Measurements from ENCODE around the gene SPPL2B. TPM values are rescaled to one million over a fixed set of nuclear protein-coding genes. Genes with fewer than 3 reads are reported as not detected.
A peak's percentile ranks its signal among the peaks of the same experiment; 100 is the strongest.

SPPL2B gene
- total and polyA plus RNA-seq, 9 of the 15 experiments (the other 6 are each of a cell fraction or from before 2014, with no cell fraction given): 0.20 to 81.2 (median 15.1) TPM

- Histone ChIP-seq H3K4me3 (no peak overlapping the region), H3K36me3 (ENCODE audit: control insufficient read depth, insufficient read depth, low read length) (peaks cover 50% of the 10 kb centered on the region; the same call in 2 of the 3 replicates), H3K9me1 (ENCODE audit: control insufficient read depth, insufficient read depth, low read length) (no peaks in the 10 kb centered on the region), H3K9me3 (replicated peaks; ENCODE audit: control insufficient read depth, insufficient read depth, low read depth, low read length) (no peaks in the 10 kb centered on the region), H3K4me2 (ENCODE audit: insufficient read depth, low read length) (no peak overlapping the region), H3K27me3 (ENCODE audit: control insufficient read depth in 2 of 2, insufficient read depth in 2 of 2, low read length in 2 of 2) (no peaks in the 10 kb centered on the region), H2AFZ (ENCODE audit: low read depth, low read length) (no peak overlapping the region), H3K9ac (ENCODE audit: insufficient read depth in 1 of 2, low read depth in 2 of 2, low read length in 2 of 2) (no peak overlapping the region), H4K20me1 (replicated peaks; ENCODE audit: control insufficient read depth, insufficient read depth, low read length) (no peaks in the 10 kb centered on the region), H3K4me1 (replicated peaks in 1 of 2; ENCODE audit: control insufficient read depth in 2 of 2, insufficient read depth in 2 of 2, low read length in 2 of 2) (peaks cover 3 to 52% of the 10 kb centered on the region in 2 experiments; a peak in 4 of 5 replicates), H3K27ac (ENCODE audit: extremely low read depth, low read depth, low read length) (no peak overlapping the region), H3K79me2 (ENCODE audit: control insufficient read depth, insufficient read depth, low read length) (peaks cover 19% of the 10 kb centered on the region)
- intact Hi-C loops (cut with micrococcal nuclease) (loop anchor here (10.0 kb wide), 1 partner anchor 63 kb away; no protein-coding TSS in a partner anchor), in situ Hi-C loops (cut with MboI) (no loop called here)
- DNase-seq (ENCODE audit: extremely low read depth in 1 of 4, low spot score in 3 of 4): no peak
- FAIRE-seq: no peak
- CTCF ChIA-PET (ENCODE audit: low intra/inter-chr PET ratio): no interaction called here
- WGBS (ENCODE audit: insufficient coverage, low coverage, missing lambda C conversion rate): 90% methylated on average over 33 of the region's 39 CpGs
- TF ChIP-seq POLR2G (IDR thresholded peaks at IDR 0.05; ENCODE audit: low read depth, low read length) (peak; percentile 56), RBFOX2 (IDR thresholded peaks at IDR 0.05; ENCODE audit: low read depth, low read length) (peak; percentile 53), MYC (IDR thresholded peaks at IDR 0.05; ENCODE audit: low read depth, low read length) (no peak), MYC (CRISPR knock-in tag; IDR thresholded peaks at IDR 0.05; ENCODE audit: borderline replicate concordance, low read depth) (no peak), ELF4 (CRISPR knock-in tag; IDR thresholded peaks at IDR 0.05) (no peak)
- POLR2A ChIA-PET: interaction anchor here (0.6 to 1.6 kb wide), 5 partner anchors 16 to 88 kb away, joined by 3 to 6 read pairs (median 4); no protein-coding TSS in a partner anchor
- BruUV-seq (replicated peaks): no TSS peak
- ATAC-seq: no peak
Observed at GRCh38 chr19:2321565-2322283, 6.8 kb upstream of the SPPL2B start.

All from K562 (cell line).